Measurements from ENCODE around the gene SLC25A46. TPM values are rescaled to one million over a fixed set of nuclear protein-coding genes. Genes with fewer than 3 reads are reported as not detected.
"Not testable (repeated sequence)": the region's sequence is repeated elsewhere in the genome, so short reads cannot be mapped to it uniquely, and the experiment has no call there.

SLC25A46 gene
- 47.1 TPM for polyA plus RNA-seq (2013, experiment 1 of 2)
- polyA plus RNA-seq (2013, experiment 2 of 2): 47.0 TPM

- peaks cover 0 to 7% of the 10 kb centered on the region in 2 experiments for H3K36me3 ChIP-seq (ENCODE audit: control insufficient read depth in 1 of 2, insufficient read depth in 2 of 2, low read depth in 1 of 2, low read length in 2 of 2)
- H3K4me1 ChIP-seq (ENCODE audit: control insufficient read depth, insufficient read depth, low read depth, low read length): no peaks in the 10 kb centered on the region
- H3K79me1 ChIP-seq (replicated peaks; ENCODE audit: low read length, poor library complexity, severe bottlenecking): peaks cover 3% of the 10 kb centered on the region
- H2BK12ac ChIP-seq (ENCODE audit: low read length in 2 of 2): no peak within 1 kb of the TSS
- peak within 1 kb of the TSS; percentile 34 for H2BK120ac ChIP-seq (ENCODE audit: low read depth, low read length)
- H3K27me3 ChIP-seq (ENCODE audit: control insufficient read depth in 1 of 2, insufficient read depth in 1 of 2, low read length in 2 of 2): no peaks in the 10 kb centered on the region
- DNase-seq: peak; percentile 94
- no peaks in the 10 kb centered on the region for H3K9me3 ChIP-seq (ENCODE audit: control insufficient read depth, low read length)
- under 1% methylated on average over 42 of the region's 62 CpGs for WGBS
- H2BK5ac ChIP-seq (ENCODE audit: low read depth, low read length, poor library complexity, severe bottlenecking): no peak within 1 kb of the TSS
- H3K14ac ChIP-seq (ENCODE audit: low read length in 2 of 2): peak within 1 kb of the TSS in 1 of 2 experiments; percentile 5
- H4K8ac ChIP-seq (ENCODE audit: low read length): peak within 1 kb of the TSS; percentile 99
- H4K91ac ChIP-seq (ENCODE audit: low read length): peak within 1 kb of the TSS; percentile 92
- H3K4me3 ChIP-seq (ENCODE audit: insufficient read depth in 1 of 2, low read depth in 1 of 2, low read length in 2 of 2): peak within 1 kb of the TSS; percentile 84 to 85
- H3K9ac ChIP-seq (ENCODE audit: low read length): peak within 1 kb of the TSS; percentile 95
- H2AFZ ChIP-seq (ENCODE audit: low read depth, low read length): peak within 1 kb of the TSS; percentile 86
- H2AK5ac ChIP-seq (ENCODE audit: low read length, severe bottlenecking): no peak within 1 kb of the TSS
- H2BK15ac ChIP-seq (ENCODE audit: low read depth, poor library complexity, severe bottlenecking): peak within 1 kb of the TSS; percentile 15
- H3K4ac ChIP-seq (ENCODE audit: low read depth in 1 of 2, low read length in 2 of 2): peak within 1 kb of the TSS; percentile 60 to 91
- H3K4me2 ChIP-seq (ENCODE audit: low read length, poor library complexity, severe bottlenecking): peak within 1 kb of the TSS; percentile 93
- no peak within 1 kb of the TSS for H3K23ac ChIP-seq (ENCODE audit: low read length in 2 of 2)
- peak within 1 kb of the TSS; percentile 70 for H3K27ac ChIP-seq (ENCODE audit: low read length, poor library complexity, severe bottlenecking)
- peak within 1 kb of the TSS; percentile 86 to 87 for H3K18ac ChIP-seq (ENCODE audit: low read depth in 1 of 2, low read length in 2 of 2)
These were observed at the start of gene SLC25A46 for GRCh38 chr5:110738812-110739651. TSS of gene SLC25A46 (plus strand) at chr5:110739007. CDS start at chr5:110739120, 113 bp downstream.

- H3K23ac ChIP-seq (ENCODE audit: low read length in 2 of 2): not testable (repeated sequence)
These were observed 48.2 kb upstream of the SLC25A46 start for GRCh38 chr5:110690587-110690986.

GRCh38 chr5:110692669-110693068 is 46.1 kb upstream of the SLC25A46 start:
- not testable (repeated sequence) for H2BK15ac ChIP-seq (ENCODE audit: low read depth, poor library complexity, severe bottlenecking); H2AK5ac ChIP-seq (ENCODE audit: low read length, severe bottlenecking); H3K14ac ChIP-seq (ENCODE audit: low read length in 2 of 2); H3K36me3 ChIP-seq (ENCODE audit: control insufficient read depth in 1 of 2, insufficient read depth in 2 of 2, low read depth in 1 of 2, low read length in 2 of 2); H2BK5ac ChIP-seq (ENCODE audit: low read depth, low read length, poor library complexity, severe bottlenecking); H4K8ac ChIP-seq (ENCODE audit: low read length); H3K18ac ChIP-seq (ENCODE audit: low read depth in 1 of 2, low read length in 2 of 2); H3K27ac ChIP-seq (ENCODE audit: low read length, poor library complexity, severe bottlenecking); DNase-seq; H3K27me3 ChIP-seq (ENCODE audit: control insufficient read depth in 1 of 2, insufficient read depth in 1 of 2, low read length in 2 of 2); H3K4me1 ChIP-seq (ENCODE audit: control insufficient read depth, insufficient read depth, low read depth, low read length); H3K9ac ChIP-seq (ENCODE audit: low read length); H4K91ac ChIP-seq (ENCODE audit: low read length); H3K9me3 ChIP-seq (ENCODE audit: control insufficient read depth, low read length); H2BK12ac ChIP-seq (ENCODE audit: low read length in 2 of 2); H2AFZ ChIP-seq (ENCODE audit: low read depth, low read length); H3K4me3 ChIP-seq (ENCODE audit: insufficient read depth in 1 of 2, low read depth in 1 of 2, low read length in 2 of 2); H3K4ac ChIP-seq (ENCODE audit: low read depth in 1 of 2, low read length in 2 of 2); H3K79me1 ChIP-seq (replicated peaks; ENCODE audit: low read length, poor library complexity, severe bottlenecking); H3K4me2 ChIP-seq (ENCODE audit: low read length, poor library complexity, severe bottlenecking); H2BK120ac ChIP-seq (ENCODE audit: low read depth, low read length); H3K23ac ChIP-seq (ENCODE audit: low read length in 2 of 2)
- 73% methylated on average over 5 of the region's 5 CpGs for WGBS

More at GRCh38 chr5:110690587-110690986, 48.2 kb upstream of the SLC25A46 start:
- not testable (repeated sequence) for H2AK5ac ChIP-seq (ENCODE audit: low read length, severe bottlenecking); H2BK15ac ChIP-seq (ENCODE audit: low read depth, poor library complexity, severe bottlenecking); H4K8ac ChIP-seq (ENCODE audit: low read length); H2AFZ ChIP-seq (ENCODE audit: low read depth, low read length); H2BK12ac ChIP-seq (ENCODE audit: low read length in 2 of 2); H3K79me1 ChIP-seq (replicated peaks; ENCODE audit: low read length, poor library complexity, severe bottlenecking); DNase-seq; H3K27me3 ChIP-seq (ENCODE audit: control insufficient read depth in 1 of 2, insufficient read depth in 1 of 2, low read length in 2 of 2); H4K91ac ChIP-seq (ENCODE audit: low read length); H3K4me3 ChIP-seq (ENCODE audit: insufficient read depth in 1 of 2, low read depth in 1 of 2, low read length in 2 of 2); H3K4me1 ChIP-seq (ENCODE audit: control insufficient read depth, insufficient read depth, low read depth, low read length); H2BK120ac ChIP-seq (ENCODE audit: low read depth, low read length); H3K9ac ChIP-seq (ENCODE audit: low read length); H3K4me2 ChIP-seq (ENCODE audit: low read length, poor library complexity, severe bottlenecking); H3K14ac ChIP-seq (ENCODE audit: low read length in 2 of 2); H3K27ac ChIP-seq (ENCODE audit: low read length, poor library complexity, severe bottlenecking); H3K9me3 ChIP-seq (ENCODE audit: control insufficient read depth, low read length); H3K4ac ChIP-seq (ENCODE audit: low read depth in 1 of 2, low read length in 2 of 2); H3K18ac ChIP-seq (ENCODE audit: low read depth in 1 of 2, low read length in 2 of 2); H3K36me3 ChIP-seq (ENCODE audit: control insufficient read depth in 1 of 2, insufficient read depth in 2 of 2, low read depth in 1 of 2, low read length in 2 of 2); H2BK5ac ChIP-seq (ENCODE audit: low read depth, low read length, poor library complexity, severe bottlenecking)
- no CpG with 5 or more reads among the region's 1 CpG for WGBS

GRCh38 chr5:110702300-110702699 is 36.5 kb upstream of the SLC25A46 start:
- Histone ChIP-seq H3K9ac (ENCODE audit: low read length) (no peak overlapping the region), H3K79me1 (replicated peaks; ENCODE audit: low read length, poor library complexity, severe bottlenecking) (no peaks in the 10 kb centered on the region), H3K36me3 (ENCODE audit: control insufficient read depth in 1 of 2, insufficient read depth in 2 of 2, low read depth in 1 of 2, low read length in 2 of 2) (no peaks in the 10 kb centered on the region), H3K27ac (ENCODE audit: low read length, poor library complexity, severe bottlenecking) (no peak overlapping the region), H2BK15ac (ENCODE audit: low read depth, poor library complexity, severe bottlenecking) (no peak overlapping the region), H2AK5ac (ENCODE audit: low read length, severe bottlenecking) (no peak overlapping the region), H2BK120ac (ENCODE audit: low read depth, low read length) (no peak overlapping the region), H3K9me3 (ENCODE audit: control insufficient read depth, low read length) (no peaks in the 10 kb centered on the region), H3K4me3 (ENCODE audit: insufficient read depth in 1 of 2, low read depth in 1 of 2, low read length in 2 of 2) (no peak overlapping the region), H3K27me3 (ENCODE audit: control insufficient read depth in 1 of 2, insufficient read depth in 1 of 2, low read length in 2 of 2) (no peaks in the 10 kb centered on the region), H3K18ac (ENCODE audit: low read depth in 1 of 2, low read length in 2 of 2) (no peak overlapping the region), H4K8ac (ENCODE audit: low read length) (no peak overlapping the region), H3K4me2 (ENCODE audit: low read length, poor library complexity, severe bottlenecking) (no peak overlapping the region), H3K23ac (ENCODE audit: low read length in 2 of 2) (no peak overlapping the region), H3K4ac (ENCODE audit: low read depth in 1 of 2, low read length in 2 of 2) (no peak overlapping the region), H2BK5ac (ENCODE audit: low read depth, low read length, poor library complexity, severe bottlenecking) (no peak overlapping the region), H3K4me1 (ENCODE audit: control insufficient read depth, insufficient read depth, low read depth, low read length) (no peaks in the 10 kb centered on the region), H2BK12ac (ENCODE audit: low read length in 2 of 2) (no peak overlapping the region), H4K91ac (ENCODE audit: low read length) (no peak overlapping the region), H3K14ac (ENCODE audit: low read length in 2 of 2) (no peak overlapping the region), H2AFZ (ENCODE audit: low read depth, low read length) (no peak overlapping the region)
- WGBS: no CpG with 5 or more reads among the region's 1 CpG
- no peak for DNase-seq

Measured in mesenchymal stem cell (in vitro differentiated cells and primary cell).